Measurements from ENCODE around the gene CARD11. TPM values are rescaled to one million over a fixed set of nuclear protein-coding genes. Genes with fewer than 3 reads are reported as not detected.

Gene CARD11
- total and polyA plus RNA-seq, 8 donors, result 2.7 to 8.1 (median 3.9) TPM

DNA sequence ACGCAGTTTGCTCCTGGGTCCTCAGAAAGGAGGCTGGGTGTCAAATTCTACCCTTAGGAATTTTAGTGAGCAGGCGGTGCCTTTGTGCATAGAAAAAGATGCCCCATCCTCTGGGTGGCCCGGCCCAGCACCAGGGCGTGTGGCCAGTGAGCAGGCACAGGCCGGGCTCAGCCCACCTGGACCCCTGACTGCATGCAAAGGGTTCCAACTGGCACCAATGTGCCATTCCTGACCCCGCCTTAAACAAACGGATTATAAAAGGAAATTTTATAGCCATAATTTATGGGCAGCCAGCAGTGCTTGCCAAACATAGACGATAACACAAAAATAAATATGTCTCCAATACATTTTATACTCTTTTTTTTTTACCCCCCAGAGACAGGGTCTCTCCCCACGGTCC, 159.5 kb downstream of the CARD11 start:
- H3K36me3 ChIP-seq, result no peaks in the 10 kb centered on the region
- TF ChIP-seq, protein P1, sequence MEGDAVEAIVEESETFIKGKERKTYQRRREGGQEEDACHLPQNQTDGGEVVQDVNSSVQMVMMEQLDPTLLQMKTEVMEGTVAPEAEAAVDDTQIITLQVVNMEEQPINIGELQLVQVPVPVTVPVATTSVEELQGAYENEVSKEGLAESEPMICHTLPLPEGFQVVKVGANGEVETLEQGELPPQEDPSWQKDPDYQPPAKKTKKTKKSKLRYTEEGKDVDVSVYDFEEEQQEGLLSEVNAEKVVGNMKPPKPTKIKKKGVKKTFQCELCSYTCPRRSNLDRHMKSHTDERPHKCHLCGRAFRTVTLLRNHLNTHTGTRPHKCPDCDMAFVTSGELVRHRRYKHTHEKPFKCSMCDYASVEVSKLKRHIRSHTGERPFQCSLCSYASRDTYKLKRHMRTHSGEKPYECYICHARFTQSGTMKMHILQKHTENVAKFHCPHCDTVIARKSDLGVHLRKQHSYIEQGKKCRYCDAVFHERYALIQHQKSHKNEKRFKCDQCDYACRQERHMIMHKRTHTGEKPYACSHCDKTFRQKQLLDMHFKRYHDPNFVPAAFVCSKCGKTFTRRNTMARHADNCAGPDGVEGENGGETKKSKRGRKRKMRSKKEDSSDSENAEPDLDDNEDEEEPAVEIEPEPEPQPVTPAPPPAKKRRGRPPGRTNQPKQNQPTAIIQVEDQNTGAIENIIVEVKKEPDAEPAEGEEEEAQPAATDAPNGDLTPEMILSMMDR (IDR thresholded peaks at IDR 0.05), result no peak
- no peak for ATAC-seq
- H3K9me3 ChIP-seq, result no peaks in the 10 kb centered on the region
- DNase-seq, result no peak
- no peak overlapping the region for H3K4me3 ChIP-seq
- H3K4me1 ChIP-seq, result no peaks in the 10 kb centered on the region
- peaks cover 0 to 4% of the 10 kb centered on the region in 2 donors for H3K27me3 ChIP-seq
- no peak overlapping the region for H3K27ac ChIP-seq
- intact Hi-C loops (cut with DNase I), result loop anchor here in 1 of 2 donors (10.0 kb wide), 1 partner anchor 271 kb away; no protein-coding TSS in a partner anchor

DNA sequence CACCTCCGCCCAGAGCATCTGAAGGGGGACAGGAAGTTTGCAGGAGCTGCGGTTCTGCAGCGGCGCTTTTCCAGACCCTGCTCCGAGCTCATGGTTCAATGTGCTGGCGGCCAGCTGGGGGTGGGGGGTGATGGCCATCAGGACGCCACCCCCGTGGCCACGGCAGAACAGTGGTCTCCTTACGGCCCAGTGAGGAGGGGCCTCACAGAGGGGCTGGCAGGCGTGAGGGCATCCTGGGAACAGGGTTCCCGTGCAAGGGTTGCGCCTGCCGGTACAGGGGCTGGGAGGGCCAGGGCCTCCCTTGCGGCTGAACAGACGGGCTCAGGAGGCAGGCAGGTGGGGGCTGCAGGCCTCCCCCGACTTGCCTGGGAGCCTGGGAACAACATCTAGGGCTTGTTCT, 160.6 kb downstream of the CARD11 start:
- no peak overlapping the region for H3K4me3 ChIP-seq
- H3K27me3 ChIP-seq, result peaks cover 0 to 4% of the 10 kb centered on the region in 2 donors
- TF ChIP-seq, protein P1 (IDR thresholded peaks at IDR 0.05), result no peak
- ATAC-seq (no peak), DNase-seq (no peak)
- no peaks in the 10 kb centered on the region for H3K4me1 ChIP-seq
- no peak overlapping the region for H3K27ac ChIP-seq
- intact Hi-C loops (cut with DNase I), result loop anchor here in 1 of 2 donors (10.0 kb wide), 1 partner anchor 272 kb away; no protein-coding TSS in a partner anchor
- H3K9me3 ChIP-seq, result no peaks in the 10 kb centered on the region
- H3K36me3 ChIP-seq, result no peaks in the 10 kb centered on the region

- Histone ChIP-seq H3K27me3 (peaks cover 0 to 4% of the 10 kb centered on the region in 2 donors), H3K9me3 (no peaks in the 10 kb centered on the region), H3K4me1 (no peaks in the 10 kb centered on the region), H3K36me3 (no peaks in the 10 kb centered on the region), H3K27ac (no peak overlapping the region), H3K4me3 (no peak overlapping the region)
- ATAC-seq (no peak), DNase-seq (no peak)
- TF ChIP-seq, protein P1 (IDR thresholded peaks at IDR 0.05), result no peak
- intact Hi-C loops (cut with DNase I), result loop anchor here in 1 of 2 donors (10.0 kb wide), 1 partner anchor 273 kb away; no protein-coding TSS in a partner anchor
Observed at GRCh38 chr7:2882111-2882510, 161.6 kb downstream of the CARD11 start.

GRCh38 chr7:2880874-2881533, 162.7 kb downstream of the CARD11 start:
- H3K9me3 ChIP-seq, result no peaks in the 10 kb centered on the region
- H3K27me3 ChIP-seq, result peaks cover 0 to 10% of the 10 kb centered on the region in 2 donors
- no peak overlapping the region for H3K27ac ChIP-seq
- ATAC-seq, result peak; percentile 17
- no peak overlapping the region for H3K4me3 ChIP-seq
- TF ChIP-seq, protein P1 (IDR thresholded peaks at IDR 0.05), result no peak
- no peaks in the 10 kb centered on the region for H3K36me3 ChIP-seq
- intact Hi-C loops (cut with DNase I), result loop anchor here in 1 of 2 donors (10.0 kb wide), 1 partner anchor 274 kb away; no protein-coding TSS in a partner anchor
- DNase-seq, result no peak
- no peaks in the 10 kb centered on the region for H3K4me1 ChIP-seq

- Histone ChIP-seq H3K27me3 (peaks cover 0 to 10% of the 10 kb centered on the region in 2 donors), H3K9me3 (no peaks in the 10 kb centered on the region), H3K36me3 (no peaks in the 10 kb centered on the region), H3K27ac (no peak overlapping the region), H3K4me3 (no peak overlapping the region), H3K4me1 (no peaks in the 10 kb centered on the region)
- TF ChIP-seq, protein P1 (IDR thresholded peaks at IDR 0.05), result no peak
- intact Hi-C loops (cut with DNase I), result loop anchor here in 1 of 2 donors (10.0 kb wide), 1 partner anchor 275 kb away; no protein-coding TSS in a partner anchor
- no peak for ATAC-seq
- no peak for DNase-seq
Observed at GRCh38 chr7:2880051-2880450, 163.6 kb downstream of the CARD11 start.

Data from left lung (tissue), 10 donors.